Hepatocyte (in vitro differentiated cells): Measurements from ENCODE around the gene LARP4. TPM values are rescaled to one million over a fixed set of nuclear protein-coding genes. Genes with fewer than 3 reads are reported as not detected.
A peak's percentile ranks its signal among the peaks of the same experiment; 100 is the strongest.

Experiments
- DNase-seq: peaks from one replicate; pipeline ENCODE4 v3.0.0-alpha.2; 2016; ENCODE audit warnings: low spot score
- H2AFZ ChIP-seq: fragments of 200-600 bp; sonication (generic); 2 replicates; pipeline ENCODE4 v1.6.0; 2016; ENCODE audit warnings: antibody characterized with exemption, mild to moderate bottlenecking
- H3K27ac ChIP-seq: fragments of 200-600 bp; sonication (generic); 2 replicates; pipeline ENCODE4 v1.5.1; 2016; ENCODE audit warnings: mild to moderate bottlenecking
- H3K27me3 ChIP-seq: fragments of 200-600 bp; sonication (generic); 2 replicates; pipeline ENCODE4 v1.6.1; 2016
- H3K36me3 ChIP-seq: fragments of 200-600 bp; sonication (generic); replicated peaks from 2 replicates; pipeline ENCODE4 v1.5.1; 2016; ENCODE audit warnings: low read depth; ENCODE audit not compliant: insufficient read depth
- H3K4me1 ChIP-seq: fragments of 200-600 bp; sonication (generic); 2 replicates; pipeline ENCODE4 v1.5.1; 2016; ENCODE audit warnings: mild to moderate bottlenecking, moderate library complexity; ENCODE audit not compliant: insufficient read depth
- H3K4me2 ChIP-seq: fragments of 200-600 bp; sonication (generic); 2 replicates; pipeline ENCODE4 v1.6.0; 2016
- H3K4me3 ChIP-seq: fragments of 200-600 bp; sonication (generic); 2 replicates; pipeline ENCODE4 v1.5.1; 2016; ENCODE audit warnings: mild to moderate bottlenecking
- H3K79me2 ChIP-seq: fragments of 200-600 bp; sonication (generic); 2 replicates; pipeline ENCODE4 v1.6.0; 2017; ENCODE audit warnings: mild to moderate bottlenecking
- H3K9me2 ChIP-seq: fragments of 200-600 bp; sonication (generic); replicated peaks from 2 replicates; pipeline ENCODE4 v1.6.0; 2017; ENCODE audit warnings: mild to moderate bottlenecking; ENCODE audit not compliant: insufficient read depth
- H3K9me3 ChIP-seq: fragments of 200-600 bp; sonication (generic); 2 replicates; pipeline ENCODE4 v1.5.1; 2016; ENCODE audit warnings: low read depth, mild to moderate bottlenecking
- H4K20me1 ChIP-seq: fragments of 200-600 bp; sonication (generic); 2 replicates; pipeline ENCODE4 v1.6.0; 2016; ENCODE audit warnings: mild to moderate bottlenecking; ENCODE audit not compliant: insufficient read depth, poor library complexity, severe bottlenecking
- EZH2 ChIP-seq: fragments of 200-600 bp; sonication (generic); IDR thresholded peaks from 2 replicates; pipeline ENCODE4 v1.6.1; 2016; ENCODE audit warnings: antibody characterized with exemption, mild to moderate bottlenecking, borderline replicate concordance
- EZH2phosphoT487 ChIP-seq: fragments of 200-600 bp; sonication (generic); IDR thresholded peaks from one replicate; pipeline ENCODE4 v1.6.1; 2018; ENCODE audit warnings: antibody characterized with exemption, mild to moderate bottlenecking, low read depth, moderate library complexity; ENCODE audit not compliant: unreplicated experiment, severe bottlenecking
- WGBS: methylation state at CpG from one replicate; pipeline ENCODE4 v1.1.6; 2016; ENCODE audit warnings: low lambda C conversion rate; ENCODE audit errors: missing lambda C conversion rate; 5-methylcytosine and 5-hydroxymethylcytosine counted together
- polyA plus RNA-seq: library from polyadenylated mRNA; unstranded; fragments of >200 nt; fragmentation: Nextera tagmentation; extraction: Ambion mirVana; gene quantifications from 2 replicates; pipeline ENCODE4 v1.2.1, GENCODE V29; 2016
- total RNA-seq: library from RNA; depleted of rRNA; stranded (reverse); fragments of >200 nt; gene quantifications from 2 replicates; pipeline ENCODE4 v1.2.3, GENCODE V29; 2014
- TF ChIP-seq, protein P1 (sequence below): fragments of 200-600 bp; sonication (generic); IDR thresholded peaks from 2 replicates; pipeline ENCODE4 v1.5.1; 2016; ENCODE audit warnings: antibody characterized with exemption, mild to moderate bottlenecking; ENCODE audit not compliant: poor library complexity

LARP4 gene
- total and polyA plus RNA-seq, 2 experiments from 2014 or later, result 29.4 to 48.7 TPM

GRCh38 chr12:50375802-50376201 is 24.9 kb upstream of the LARP4 start:
- H2AFZ ChIP-seq, result no peak overlapping the region
- no peaks in the 10 kb centered on the region for H3K36me3 ChIP-seq
- H3K9me2 ChIP-seq, result no peaks in the 10 kb centered on the region
- no peak overlapping the region for H3K4me3 ChIP-seq
- no peak for DNase-seq
- no peaks in the 10 kb centered on the region for H4K20me1 ChIP-seq
- no peaks in the 10 kb centered on the region for H3K4me1 ChIP-seq
- no peaks in the 10 kb centered on the region for H3K27me3 ChIP-seq
- no peak overlapping the region for H3K27ac ChIP-seq
- H3K79me2 ChIP-seq, result no peaks in the 10 kb centered on the region
- H3K9me3 ChIP-seq, result no peaks in the 10 kb centered on the region
- TF ChIP-seq EZH2, result no peak
- TF ChIP-seq, protein P1, sequence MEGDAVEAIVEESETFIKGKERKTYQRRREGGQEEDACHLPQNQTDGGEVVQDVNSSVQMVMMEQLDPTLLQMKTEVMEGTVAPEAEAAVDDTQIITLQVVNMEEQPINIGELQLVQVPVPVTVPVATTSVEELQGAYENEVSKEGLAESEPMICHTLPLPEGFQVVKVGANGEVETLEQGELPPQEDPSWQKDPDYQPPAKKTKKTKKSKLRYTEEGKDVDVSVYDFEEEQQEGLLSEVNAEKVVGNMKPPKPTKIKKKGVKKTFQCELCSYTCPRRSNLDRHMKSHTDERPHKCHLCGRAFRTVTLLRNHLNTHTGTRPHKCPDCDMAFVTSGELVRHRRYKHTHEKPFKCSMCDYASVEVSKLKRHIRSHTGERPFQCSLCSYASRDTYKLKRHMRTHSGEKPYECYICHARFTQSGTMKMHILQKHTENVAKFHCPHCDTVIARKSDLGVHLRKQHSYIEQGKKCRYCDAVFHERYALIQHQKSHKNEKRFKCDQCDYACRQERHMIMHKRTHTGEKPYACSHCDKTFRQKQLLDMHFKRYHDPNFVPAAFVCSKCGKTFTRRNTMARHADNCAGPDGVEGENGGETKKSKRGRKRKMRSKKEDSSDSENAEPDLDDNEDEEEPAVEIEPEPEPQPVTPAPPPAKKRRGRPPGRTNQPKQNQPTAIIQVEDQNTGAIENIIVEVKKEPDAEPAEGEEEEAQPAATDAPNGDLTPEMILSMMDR, result no peak
- TF ChIP-seq EZH2phosphoT487, result no peak
- no peak overlapping the region for H3K4me2 ChIP-seq
- 93% methylated on average over 8 of the region's 8 CpGs for WGBS

- Histone ChIP-seq H3K4me1 (no peaks in the 10 kb centered on the region), H3K4me3 (no peak overlapping the region), H3K27me3 (no peaks in the 10 kb centered on the region), H3K36me3 (no peaks in the 10 kb centered on the region), H3K9me3 (no peaks in the 10 kb centered on the region), H4K20me1 (no peaks in the 10 kb centered on the region), H3K27ac (no peak overlapping the region), H2AFZ (no peak overlapping the region), H3K79me2 (no peaks in the 10 kb centered on the region), H3K4me2 (no peak overlapping the region), H3K9me2 (no peaks in the 10 kb centered on the region)
- TF ChIP-seq EZH2phosphoT487 (no peak), EZH2 (no peak)
- TF ChIP-seq, protein P1, result no peak
- WGBS, result 98% methylated on average over 7 of the region's 8 CpGs
- no peak for DNase-seq
Observed at GRCh38 chr12:50380761-50381325, 19.8 kb upstream of the LARP4 start.

DNA sequence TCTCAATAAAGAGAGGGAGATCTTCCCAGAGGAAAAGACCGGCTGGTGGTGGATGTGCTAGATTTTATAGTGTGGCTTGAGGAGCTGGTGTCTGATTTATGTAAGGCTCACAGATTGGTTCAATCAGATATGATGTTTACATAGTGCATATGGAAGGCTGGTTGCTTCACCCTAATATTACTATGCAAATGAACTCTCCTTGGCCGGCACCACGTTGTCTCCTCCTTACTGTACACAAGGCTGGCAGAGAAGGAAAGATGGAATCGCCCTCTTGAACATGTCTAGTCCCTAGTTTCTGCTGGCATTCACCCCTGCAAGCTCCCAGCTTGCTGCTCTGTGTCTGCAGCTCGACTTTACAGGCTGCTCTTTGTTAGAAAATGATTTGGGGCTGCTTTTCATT is 13.2 kb upstream of the LARP4 start:
- peaks cover 9% of the 10 kb centered on the region for H3K4me1 ChIP-seq
- 39% methylated on average over 5 of the region's 5 CpGs for WGBS
- no peaks in the 10 kb centered on the region for H3K79me2 ChIP-seq
- DNase-seq, result peak; percentile 26
- no peaks in the 10 kb centered on the region for H3K9me3 ChIP-seq
- H3K4me3 ChIP-seq, result no peak overlapping the region
- H3K27me3 ChIP-seq, result no peaks in the 10 kb centered on the region
- no peaks in the 10 kb centered on the region for H4K20me1 ChIP-seq
- TF ChIP-seq EZH2 (no peak), EZH2phosphoT487 (no peak)
- TF ChIP-seq, protein P1, result no peak
- H3K27ac ChIP-seq, result peak overlapping the region; percentile 48
- H2AFZ ChIP-seq, result peak overlapping the region; percentile 53
- no peaks in the 10 kb centered on the region for H3K36me3 ChIP-seq
- H3K9me2 ChIP-seq, result no peaks in the 10 kb centered on the region
- H3K4me2 ChIP-seq, result peak overlapping the region; percentile 45
